GM18499 (cell line): Measurements from ENCODE around the gene FAM174B.
"Not testable (repeated sequence)": the region's sequence is repeated elsewhere in the genome, so short reads cannot be mapped to it uniquely, and the experiment has no call there.

Experiments
- ATAC-seq: cut with Tn5 transposase; IDR thresholded peaks from one replicate; pipeline ENCODE4 v1.9.1; 2021; ENCODE audit warnings: moderate number of reproducible peaks; ENCODE audit not compliant: insufficient read depth, unreplicated experiment

The FAM174B gene

DNA sequence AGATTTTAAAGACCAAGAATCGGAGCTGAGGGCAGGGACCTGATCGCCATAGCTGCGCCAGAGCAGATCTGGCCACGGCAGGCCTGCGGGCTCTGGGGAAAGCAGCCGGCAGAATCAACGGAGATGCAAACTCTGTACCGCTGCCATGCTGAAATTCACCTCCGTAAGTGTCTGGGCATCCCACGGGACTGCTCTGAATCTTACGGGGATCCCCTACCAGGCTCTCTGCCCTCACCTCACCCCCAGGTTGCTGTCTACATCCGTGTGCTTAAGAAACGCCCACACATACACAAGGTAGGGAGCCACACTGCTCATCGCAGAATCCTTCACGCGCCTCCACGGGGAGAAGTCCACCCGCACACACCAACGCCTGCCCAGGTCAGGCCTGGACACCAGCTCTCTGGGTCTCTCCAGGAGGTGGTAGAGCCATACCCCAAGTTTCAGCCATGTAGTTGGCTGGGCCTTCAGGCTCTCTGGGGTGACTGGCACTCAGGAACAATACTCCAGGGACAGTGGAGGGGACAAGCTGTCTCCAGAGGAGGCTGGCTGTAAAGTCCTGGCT lies 33.5 kb downstream of the FAM174B start:
- ATAC-seq, result no peak

DNA sequence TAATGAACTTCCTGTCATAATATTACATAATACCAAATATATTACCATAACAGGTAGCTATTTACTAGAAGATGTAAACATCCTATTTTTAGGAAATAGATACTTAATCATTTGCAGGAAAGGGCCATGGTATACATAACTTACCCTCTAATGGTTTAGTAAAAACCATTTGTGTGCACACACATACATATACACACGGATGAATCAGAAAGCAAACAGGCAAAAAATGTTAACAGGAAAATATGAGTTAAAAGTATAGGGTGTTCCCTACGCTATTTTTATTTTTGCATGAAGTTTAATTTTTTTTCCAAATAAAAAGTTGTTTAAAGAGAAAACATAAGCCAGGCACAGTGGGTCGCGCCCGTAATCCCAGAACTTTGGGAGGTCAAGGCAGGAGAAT lies 34.6 kb downstream of the FAM174B start:
- ATAC-seq, result no peak

DNA sequence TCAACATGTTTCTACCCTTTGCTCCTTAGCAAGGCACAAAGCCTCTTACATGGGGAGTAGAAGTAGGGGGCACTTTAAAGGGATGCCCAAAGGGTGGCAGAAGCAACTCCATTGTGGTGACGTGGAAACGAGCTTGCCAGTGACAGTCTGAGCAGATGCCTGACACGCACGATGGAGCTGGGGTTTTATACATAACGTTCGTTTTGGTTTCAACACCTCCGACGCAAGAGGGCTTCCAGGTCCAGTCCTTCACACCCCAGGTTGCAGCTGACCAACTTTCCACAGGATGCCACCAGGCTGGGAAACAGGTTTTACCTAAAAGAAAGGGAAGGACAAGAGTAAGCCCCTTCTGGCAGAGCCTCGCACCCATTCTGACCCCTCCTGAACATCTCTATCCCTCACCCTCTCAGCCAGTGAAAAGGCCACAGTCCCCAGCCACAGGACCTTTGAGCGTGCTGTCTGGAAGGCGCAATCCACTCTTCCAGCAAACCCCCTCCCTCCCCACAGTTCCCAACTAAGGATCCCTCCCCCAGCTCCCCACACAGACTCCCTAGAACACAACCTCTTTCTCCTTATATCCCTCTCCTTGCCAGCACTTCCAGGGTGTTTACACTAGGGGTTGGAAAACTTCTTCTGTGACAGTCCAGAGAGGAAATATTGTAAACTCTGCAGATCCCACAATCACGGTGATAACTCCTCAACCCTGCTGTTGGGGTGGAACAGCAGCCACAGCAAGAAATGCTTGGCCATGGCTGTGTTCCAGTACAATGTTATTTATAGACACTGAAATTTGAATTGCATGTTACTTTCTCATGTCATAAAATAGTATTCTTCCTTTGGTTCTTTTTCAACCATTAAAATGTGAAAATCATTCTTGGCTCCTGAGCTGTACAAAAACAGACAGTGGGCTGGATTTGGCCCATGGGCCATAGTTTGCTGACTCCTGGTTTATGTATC lies 36.2 kb downstream of the FAM174B start:
- no peak for ATAC-seq

DNA sequence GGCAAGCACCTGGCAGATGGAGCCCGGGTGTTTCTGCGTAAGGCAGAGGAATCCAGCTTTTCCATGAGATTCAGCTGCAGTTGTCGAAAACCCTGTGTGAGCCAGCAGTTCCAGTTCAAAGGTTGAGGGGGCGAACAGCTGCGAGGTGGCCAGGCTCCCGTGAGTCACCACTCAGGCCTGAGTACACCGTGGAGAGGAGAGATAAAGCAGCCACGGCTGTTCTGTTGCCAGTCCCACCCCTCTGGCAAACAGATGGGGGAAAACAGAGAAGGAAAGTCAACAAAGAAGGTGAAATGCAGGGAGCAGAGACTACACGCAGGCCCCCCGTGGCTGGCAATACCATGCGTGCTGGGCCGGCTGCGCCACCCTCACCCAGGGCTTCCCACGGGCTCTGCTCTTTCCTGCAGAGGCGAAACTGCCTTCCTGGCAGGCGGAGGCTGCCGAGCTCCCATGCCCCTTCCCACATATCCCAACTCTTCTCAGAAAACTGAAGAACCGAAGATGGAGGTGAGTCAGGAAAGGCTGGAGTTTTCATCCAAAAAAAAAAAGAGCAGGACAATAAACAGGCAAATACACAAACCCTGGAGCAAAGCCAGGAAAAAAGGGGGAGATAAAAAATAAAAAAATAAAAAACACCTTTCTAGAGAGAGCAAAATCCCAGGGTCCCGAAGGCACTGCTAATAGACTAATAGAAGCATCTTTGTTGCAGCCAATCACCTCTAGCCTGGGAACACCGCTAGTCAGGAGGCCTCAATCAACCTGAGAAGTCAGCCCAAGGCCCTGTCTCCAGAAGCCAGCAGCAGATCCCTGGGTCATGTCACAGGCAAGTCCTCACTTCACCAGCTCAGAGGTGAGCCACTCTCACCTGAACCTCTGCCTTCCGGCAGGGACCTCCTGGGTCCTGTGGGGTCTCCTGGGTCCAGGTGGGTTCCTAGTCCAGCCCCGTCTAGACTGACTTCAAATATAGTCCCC lies 37.7 kb downstream of the FAM174B start:
- ATAC-seq, result no peak

DNA sequence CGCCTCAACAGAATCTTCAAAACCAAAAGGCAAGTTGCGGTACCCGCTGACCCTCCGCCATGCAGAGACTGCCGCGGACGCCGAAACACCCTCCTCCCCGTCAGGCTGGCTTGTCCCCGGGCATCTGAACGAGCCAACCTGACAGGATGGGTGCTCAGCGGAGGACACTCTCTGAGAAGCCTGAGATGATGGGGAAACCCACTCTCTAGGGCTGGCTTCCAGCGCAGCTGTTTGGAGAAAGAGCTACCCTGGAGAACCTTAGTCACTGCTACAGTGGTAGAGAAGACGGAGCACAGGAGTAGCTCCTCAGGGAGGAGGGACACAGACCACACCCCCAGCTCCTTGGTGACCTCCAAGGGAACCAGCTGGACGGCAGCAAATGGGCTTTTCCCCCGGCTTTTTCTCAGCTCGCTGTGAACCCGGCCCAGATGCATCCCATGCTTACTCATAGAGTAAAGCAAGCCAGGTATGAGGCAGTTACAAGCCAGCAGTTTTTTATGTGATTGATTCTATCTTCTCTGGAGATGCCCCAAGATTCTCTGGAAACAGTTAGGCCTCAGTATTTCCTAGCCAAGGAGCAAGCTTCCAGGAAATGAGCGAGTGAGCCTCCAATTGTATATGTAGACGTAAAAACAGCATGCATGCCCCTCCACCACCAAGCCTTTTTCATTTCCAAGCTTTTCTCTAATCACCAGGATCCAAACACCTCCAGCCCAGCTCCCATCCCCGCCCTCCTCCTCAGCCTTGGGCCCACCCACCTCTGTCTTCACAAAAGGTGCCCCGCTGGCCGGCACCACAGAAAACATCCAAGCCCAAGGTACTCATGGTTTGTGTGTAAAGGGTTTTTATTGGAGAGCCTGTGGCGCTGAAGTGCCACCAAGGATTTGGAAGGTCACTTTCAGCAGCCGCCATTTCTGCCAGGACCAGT lies 38.7 kb downstream of the FAM174B start:
- ATAC-seq, result no peak

DNA sequence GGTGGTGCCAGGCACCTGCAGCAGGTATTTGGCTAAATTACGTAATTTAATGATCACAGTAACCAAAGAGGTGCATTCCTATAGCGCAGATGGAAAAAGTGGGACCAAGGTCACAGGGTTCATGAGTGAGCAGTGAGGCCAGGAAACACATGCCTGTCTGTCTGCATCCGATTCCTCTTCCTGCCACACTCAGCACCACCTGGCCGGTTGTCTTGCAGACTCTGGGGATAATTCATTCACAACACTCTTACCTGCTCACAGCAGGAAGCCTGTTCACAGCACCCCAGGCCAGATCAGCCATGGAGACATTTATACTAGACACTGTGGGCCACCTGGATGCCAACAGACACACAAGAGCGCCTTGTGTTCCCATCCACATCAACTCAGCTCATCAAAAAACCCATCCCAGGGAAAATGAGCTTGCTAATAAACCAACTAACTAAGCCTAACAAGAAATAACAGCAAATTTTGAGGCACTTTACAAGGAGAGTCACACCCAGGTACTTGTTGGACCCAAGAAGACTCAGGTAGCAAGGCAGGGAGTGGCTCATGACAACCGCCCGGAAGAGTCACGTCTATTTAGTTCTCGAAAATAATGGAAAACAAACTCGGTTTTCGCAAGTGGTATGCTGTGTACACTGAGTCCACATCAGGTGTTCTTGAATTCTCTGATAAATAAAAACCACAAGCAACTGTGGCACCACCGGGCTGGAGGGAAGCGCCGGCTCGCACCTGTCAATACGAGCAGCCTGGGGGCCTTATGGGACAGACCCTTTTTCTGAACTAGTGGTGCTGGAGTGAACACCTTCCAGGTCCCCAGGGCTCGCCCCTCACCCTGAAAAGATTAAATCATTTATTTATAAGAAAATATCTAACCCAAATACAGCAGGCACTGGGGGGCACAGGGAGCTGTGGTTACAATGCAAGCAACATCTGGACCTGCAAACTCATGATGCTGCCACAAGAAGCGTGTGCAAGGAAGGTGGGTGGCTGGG lies 40.5 kb downstream of the FAM174B start:
- no peak for ATAC-seq

DNA sequence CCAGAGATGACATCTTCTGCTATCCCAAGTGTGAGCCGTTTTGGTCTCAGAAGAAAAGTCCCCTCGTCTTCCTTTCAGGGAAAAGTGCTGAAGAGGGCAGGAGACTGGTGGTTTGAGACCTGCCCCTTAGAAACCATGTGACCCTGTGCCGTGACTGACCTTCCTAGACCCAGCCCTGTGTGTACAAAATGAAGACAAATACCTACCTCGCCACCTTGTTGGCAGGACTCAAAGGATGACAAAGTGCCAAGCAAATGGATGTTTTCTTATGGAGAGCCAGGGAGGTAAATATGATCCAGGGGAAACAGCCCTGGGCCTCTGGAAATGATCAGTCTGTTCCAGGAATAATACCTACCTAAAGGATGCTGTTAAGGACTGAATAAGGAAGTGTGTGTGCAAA lies 41.3 kb downstream of the FAM174B start:
- ATAC-seq, result no peak

DNA sequence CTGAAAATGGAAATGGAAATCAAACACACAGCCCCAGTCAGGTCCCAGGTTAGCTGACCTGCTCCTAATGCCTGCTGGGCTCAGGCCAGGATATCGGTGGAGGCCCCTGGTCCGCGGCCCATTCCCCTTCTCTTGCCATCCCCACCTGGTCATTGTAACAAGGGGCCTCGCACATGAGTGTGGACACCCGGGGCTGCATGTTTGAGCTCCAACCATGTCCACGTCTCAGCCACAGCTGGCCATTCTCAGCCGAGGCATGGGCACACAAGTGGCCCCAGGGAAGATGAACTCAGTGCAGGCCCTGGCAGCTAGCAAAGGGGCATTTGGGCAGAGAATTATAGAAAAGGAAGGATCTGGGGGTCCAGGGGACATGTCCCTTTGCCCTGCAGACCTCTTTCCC lies 41.7 kb downstream of the FAM174B start:
- ATAC-seq, result no peak

DNA sequence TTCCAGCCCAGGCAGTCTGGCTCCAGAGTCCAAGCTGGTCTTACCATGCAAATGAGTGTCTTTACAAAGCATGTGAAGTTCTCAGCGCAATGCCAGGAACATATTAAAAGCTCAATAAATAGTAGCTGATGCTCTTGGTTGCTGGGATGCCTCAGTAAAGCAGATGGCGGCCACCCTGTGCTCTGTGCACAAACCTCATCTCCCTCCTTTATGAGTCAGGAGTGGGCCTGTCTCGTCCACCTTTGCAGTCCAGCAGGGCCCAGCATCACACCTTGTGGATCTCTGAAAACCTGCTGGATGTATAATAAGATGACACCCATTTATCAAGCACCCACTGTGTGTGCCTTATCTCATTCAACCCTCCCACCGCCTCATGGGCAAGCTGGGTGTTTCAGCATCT lies 42.7 kb downstream of the FAM174B start:
- ATAC-seq, result no peak

DNA sequence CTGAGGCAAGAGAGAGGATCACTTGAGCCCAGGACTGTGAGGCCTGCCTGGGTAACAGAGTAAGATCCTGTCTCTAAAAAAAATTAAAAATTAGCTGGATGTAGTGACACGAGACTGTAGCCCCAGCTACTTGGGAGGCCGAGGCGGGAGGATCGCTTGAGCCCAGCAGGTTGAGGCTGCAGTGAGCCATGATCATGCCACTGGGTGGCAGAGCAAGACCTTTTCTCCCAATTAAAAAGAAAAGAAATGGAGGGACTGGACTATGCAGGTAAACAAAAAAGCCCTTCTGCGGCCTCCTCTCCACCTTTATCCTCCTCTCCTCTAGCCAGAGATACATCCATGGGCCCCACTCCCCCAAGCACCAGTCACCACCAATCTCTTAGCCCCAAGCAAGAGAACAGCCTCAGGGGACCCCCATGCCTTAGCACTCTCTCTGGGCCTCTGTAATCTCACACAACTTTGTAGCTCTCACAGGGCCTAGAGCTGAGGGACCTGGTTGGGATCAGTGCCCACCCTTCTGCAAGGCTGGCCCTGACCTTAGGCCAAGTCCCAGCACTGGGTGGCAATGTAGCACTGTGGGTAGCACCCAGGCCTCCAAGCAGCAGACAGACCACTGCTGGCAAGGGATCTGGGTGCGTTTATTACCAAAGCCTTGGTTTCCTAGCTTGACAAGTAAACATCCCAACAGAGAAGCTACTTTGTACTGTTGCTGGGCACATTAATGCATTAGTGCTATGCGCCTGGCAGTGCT lies 43.4 kb downstream of the FAM174B start:
- ATAC-seq, result no peak

DNA sequence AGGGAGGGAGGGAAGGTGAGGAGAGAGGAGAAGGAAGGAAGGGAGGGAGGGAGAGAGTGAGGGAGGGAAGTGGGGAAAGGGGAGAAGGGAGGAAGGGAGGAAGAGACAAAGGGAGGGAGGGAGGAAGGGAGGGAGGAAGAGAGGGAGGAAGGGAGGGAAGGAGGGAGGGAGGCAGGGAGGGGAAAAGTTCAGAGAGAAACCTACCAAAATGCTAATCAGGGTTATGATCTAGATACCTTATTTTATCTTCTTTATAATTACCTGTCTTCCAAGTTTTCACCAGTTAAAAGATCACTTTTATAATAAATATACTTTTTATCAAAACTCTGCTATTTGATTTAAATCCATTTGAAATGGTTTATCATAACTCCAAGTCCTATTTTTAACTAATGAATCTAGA lies 44.4 kb downstream of the FAM174B start:
- no peak for ATAC-seq

DNA sequence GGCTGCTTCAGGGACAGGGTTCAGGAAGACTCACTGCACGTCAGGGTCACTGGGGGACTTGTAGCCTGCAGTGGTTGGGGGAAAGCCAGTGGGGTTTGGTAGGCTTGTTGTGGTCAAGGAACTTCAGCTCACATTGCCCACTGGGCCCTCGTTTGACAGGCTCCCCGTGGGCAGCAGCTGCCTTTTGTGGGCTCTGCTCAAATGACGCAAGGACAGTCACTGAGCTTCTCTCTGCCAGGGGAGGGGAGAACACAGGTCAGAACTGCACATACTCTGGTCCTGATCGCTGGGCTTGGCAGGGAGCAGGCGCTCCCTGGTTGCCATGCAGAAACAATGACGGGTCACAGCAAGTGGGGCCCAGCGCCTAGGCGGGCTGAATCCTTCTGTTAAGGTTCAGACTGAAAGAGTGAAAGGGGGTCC lies 45.5 kb downstream of the FAM174B start:
- ATAC-seq, result no peak

DNA sequence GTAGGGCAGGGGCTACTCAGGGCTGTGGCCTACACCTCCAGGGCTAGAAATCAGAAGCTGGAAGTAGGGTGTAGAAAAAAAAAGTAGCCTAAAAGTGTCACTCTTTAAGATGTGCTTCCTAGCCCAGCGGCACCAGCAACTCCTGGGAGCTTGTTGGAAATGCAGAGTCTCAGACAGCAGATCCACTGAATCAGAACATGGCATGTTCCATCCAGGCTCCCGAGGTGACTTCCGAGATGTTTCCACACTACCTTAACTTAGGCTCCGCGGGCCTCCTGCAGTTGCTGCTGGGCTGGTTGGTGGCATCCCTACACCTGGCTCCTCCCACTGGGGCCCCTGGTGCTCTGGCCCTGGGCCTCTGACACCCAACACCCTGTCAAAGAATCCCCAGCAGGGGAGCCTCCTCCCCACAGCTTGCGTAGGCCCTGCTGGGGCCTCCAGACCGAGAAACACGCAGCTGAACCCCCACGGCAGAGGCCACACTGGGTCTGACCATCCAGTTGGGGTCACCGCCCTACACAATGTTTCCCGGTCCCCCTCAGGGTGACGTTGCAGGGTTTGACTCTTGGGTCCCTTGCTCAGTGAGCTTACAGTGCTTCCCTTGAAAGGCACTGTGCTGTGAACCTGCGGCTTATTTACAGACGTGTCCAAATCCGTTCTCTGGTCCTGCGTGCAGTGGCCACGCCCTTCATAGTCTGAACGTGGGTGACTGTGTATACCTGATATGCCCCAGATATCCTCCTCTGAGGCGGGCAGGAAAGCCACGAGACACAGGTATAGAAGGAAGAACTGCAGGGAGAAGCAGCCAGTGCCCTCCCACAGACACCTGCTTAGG lies 46.5 kb downstream of the FAM174B start:
- no peak for ATAC-seq

DNA sequence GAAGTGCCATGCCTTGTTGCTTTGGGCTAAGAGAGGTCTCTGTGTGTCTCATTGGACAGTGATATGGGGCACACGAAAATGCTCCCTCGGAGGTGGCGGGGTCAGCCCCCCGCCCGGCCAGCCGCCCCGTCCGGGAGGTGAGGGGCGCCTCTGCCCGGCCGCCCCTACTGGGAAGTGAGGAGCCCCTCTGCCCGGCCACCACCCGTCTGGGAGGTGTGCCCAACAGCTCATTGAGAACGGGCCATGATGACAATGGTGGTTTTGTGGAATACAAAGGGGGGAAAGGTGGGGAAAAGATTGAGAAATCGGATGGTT lies 48.8 kb downstream of the FAM174B start:
- ATAC-seq, result not testable (repeated sequence)

DNA sequence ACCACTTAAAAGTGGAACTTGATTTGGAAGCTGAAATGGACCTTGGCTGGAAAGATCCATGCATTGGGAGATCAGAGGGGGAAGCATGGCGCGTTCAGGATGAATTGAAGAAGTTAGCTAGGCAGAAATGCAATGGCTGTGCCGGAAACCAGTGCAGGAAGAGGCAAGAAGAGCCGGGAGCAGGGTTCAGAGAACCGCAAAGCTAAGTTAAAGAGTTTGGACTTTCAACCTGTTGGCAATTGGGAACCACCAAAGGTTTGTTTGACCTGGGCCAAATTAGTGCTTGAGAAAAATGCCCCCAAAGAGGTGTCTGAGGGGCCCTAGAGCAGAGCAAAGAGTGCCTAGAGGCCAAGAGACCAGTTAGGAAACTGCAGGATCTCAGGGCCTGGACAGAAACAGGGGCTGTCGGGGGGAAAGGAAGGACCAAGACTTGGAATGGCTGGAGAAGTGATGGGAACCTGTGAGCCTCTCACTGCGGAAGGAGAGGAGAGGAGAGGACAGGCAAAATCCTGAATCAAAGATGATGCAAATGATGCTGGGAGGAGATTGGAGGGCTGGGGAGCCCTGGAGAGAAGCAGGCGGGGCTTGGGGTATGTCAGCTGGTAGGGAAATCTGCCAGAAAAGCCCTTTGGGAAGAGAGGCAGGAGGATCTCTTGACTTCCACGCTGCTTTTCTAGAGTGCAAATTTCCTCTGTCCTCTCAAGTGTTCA lies 49.3 kb downstream of the FAM174B start:
- ATAC-seq, result no peak

DNA sequence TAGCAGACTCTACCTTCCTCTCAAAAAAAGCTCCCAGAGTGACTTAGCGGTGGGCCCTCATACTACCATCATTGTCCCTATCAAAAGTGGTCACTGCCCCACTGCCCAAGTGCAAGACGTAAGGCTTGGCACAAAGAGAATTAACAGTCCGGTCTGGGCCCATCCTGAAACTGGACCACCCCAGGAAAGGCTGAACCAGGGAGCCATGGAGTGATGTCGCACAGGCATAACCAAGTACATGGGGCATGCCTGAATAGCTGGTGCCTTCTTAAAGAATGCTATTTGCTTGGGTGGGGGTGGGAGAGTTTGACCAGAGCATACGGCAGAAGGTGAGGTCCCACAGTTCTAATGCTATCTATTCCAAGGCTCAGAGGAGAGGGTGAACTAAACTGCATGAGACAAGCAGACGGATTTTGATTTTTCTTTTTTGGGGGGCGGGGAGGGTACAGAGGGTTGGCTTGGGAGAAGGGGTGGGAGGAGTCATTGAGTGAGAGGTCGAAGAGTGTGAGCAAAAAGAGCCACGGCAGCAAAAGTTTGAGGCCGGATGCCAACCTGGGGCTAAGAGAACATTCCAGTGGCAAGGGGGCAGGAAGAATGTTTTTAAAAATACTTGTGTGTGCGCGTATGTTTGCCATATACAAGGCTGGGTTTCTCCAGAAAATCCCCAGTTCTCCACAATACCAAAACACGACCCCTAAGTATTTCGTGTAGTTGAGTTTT lies 50.2 kb downstream of the FAM174B start:
- no peak for ATAC-seq
